ENCODE data around the gene BCO1. TPM values are rescaled to one million over a fixed set of nuclear protein-coding genes. Genes with fewer than 3 reads are reported as not detected.

The BCO1 gene
- total and polyA plus RNA-seq, 2 experiments from 2014 or later = not detected

DNA sequence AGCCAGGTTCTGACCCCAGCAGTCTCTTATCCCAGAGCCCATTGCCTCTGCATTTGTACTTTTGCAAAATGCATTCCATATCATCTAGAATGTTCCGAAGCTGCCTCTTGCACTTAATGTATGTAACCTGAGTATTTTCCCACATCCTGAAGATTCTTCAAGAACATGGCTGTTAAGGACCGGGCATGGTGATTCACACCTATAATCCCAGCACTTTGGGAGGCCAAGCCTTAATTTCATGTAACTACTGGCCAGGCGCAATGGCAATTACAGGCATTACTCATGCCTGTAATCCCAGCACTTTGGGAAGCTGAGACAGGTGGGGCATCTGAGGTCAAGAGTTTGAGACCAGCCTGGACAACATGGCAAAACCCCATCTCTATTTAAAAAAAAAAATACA lies 44.6 kb downstream of the BCO1 start:
- no peak overlapping the region for H3K27ac ChIP-seq
- H3K9me3 ChIP-seq (ENCODE audit: low read depth) = no peaks in the 10 kb centered on the region
- H3K36me3 ChIP-seq = no peaks in the 10 kb centered on the region
- no peak for TF ChIP-seq CTCF (IDR thresholded peaks at IDR 0.05; ENCODE audit: low read depth, low read length)
- DNase-seq (ENCODE audit: low read depth in 1 of 2, low spot score in 1 of 2) = no peak
- no peaks in the 10 kb centered on the region for H3K27me3 ChIP-seq
- H3K4me3 ChIP-seq = no peak overlapping the region
- H3K4me1 ChIP-seq (ENCODE audit: low read depth) = no peaks in the 10 kb centered on the region

DNA sequence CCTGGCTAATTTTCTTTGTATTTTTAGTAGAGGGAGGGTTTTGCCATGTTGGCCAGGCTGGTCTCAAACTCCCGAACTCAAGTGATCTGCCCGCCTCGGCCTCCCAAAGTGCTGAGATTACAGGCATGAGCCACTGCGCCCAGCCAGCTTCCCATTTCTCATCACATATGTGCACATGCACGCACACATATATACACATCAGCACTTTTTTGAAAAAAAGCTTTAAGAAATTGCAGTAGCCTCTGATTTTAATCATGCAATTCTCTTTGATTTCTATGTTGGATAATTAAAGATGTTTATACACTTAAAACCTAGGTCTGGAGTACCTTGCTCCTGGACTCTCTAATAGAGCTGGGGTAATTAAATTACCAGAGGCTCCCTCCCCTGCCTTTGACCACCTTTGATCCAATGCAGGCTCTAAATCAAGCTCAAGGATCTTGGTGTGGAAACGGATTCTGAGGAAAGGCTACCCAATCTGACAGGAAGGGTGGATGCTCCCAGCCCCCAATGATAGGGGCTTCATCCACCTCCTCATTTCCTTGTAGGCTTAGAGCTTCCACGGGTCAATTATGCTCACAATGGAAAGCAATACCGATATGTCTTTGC lies 46.6 kb downstream of the BCO1 start:
- no peak overlapping the region for H3K4me3 ChIP-seq
- H3K27ac ChIP-seq = no peak overlapping the region
- no peaks in the 10 kb centered on the region for H3K9me3 ChIP-seq (ENCODE audit: low read depth)
- TF ChIP-seq CTCF (IDR thresholded peaks at IDR 0.05; ENCODE audit: low read depth, low read length) = no peak
- H3K36me3 ChIP-seq = no peaks in the 10 kb centered on the region
- no peak for DNase-seq (ENCODE audit: low read depth in 1 of 2, low spot score in 1 of 2)
- no peaks in the 10 kb centered on the region for H3K4me1 ChIP-seq (ENCODE audit: low read depth)
- no peaks in the 10 kb centered on the region for H3K27me3 ChIP-seq

DNA sequence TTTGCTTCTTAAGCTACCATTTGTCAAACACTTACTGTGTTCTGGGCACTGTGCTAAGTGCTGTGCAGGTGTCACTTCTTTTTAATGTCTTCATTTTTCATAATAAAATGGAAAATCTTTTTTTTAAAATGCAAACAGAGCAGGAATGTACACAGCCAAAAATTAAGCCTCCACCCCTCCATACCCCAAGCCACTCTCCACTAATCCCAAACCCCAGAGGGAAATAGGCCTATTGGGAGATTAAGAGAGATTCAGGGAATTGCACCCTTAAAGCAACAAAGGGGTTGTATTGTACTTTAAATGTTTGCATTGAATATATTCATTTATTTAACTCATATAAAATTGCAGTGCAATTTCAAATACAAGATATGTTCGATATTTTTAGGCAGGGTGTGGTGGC lies 47.7 kb downstream of the BCO1 start:
- no peak for TF ChIP-seq CTCF (IDR thresholded peaks at IDR 0.05; ENCODE audit: low read depth, low read length)
- no peaks in the 10 kb centered on the region for H3K27me3 ChIP-seq
- H3K27ac ChIP-seq = no peak overlapping the region
- H3K4me3 ChIP-seq = no peak overlapping the region
- no peaks in the 10 kb centered on the region for H3K9me3 ChIP-seq (ENCODE audit: low read depth)
- DNase-seq (ENCODE audit: low read depth in 1 of 2, low spot score in 1 of 2) = no peak
- no peaks in the 10 kb centered on the region for H3K36me3 ChIP-seq
- no peaks in the 10 kb centered on the region for H3K4me1 ChIP-seq (ENCODE audit: low read depth)

DNA sequence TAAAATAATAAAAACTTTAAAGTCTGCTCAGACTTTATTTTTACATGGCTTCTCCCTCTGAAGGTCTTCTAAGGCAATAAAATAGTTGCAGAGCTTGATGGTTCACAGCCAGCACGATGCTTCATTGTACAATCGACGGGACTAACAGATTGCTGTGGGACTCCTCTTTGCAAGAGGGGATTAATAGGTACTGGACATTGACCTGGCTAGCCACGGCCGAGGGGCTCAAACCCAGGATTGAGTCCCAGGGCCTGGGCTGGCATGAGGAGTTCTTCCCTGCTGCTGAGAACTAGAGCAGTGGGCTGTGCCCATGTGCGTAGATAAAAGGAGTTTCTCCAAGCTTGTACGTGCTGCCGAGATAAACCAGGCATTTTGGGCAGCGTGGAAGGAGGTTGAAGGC lies 52.6 kb downstream of the BCO1 start:
- Histone ChIP-seq H3K27me3 (no peaks in the 10 kb centered on the region), H3K4me3 (no peak overlapping the region), H3K27ac (no peak overlapping the region), H3K4me1 (ENCODE audit: low read depth) (no peaks in the 10 kb centered on the region), H3K36me3 (no peaks in the 10 kb centered on the region), H3K9me3 (ENCODE audit: low read depth) (no peaks in the 10 kb centered on the region)
- no peak for DNase-seq (ENCODE audit: low read depth in 1 of 2, low spot score in 1 of 2)
- TF ChIP-seq CTCF (IDR thresholded peaks at IDR 0.05; ENCODE audit: low read depth, low read length) = no peak

GRCh38 chr16:81292936-81293335 lies 54.4 kb downstream of the BCO1 start:
- no peaks in the 10 kb centered on the region for H3K36me3 ChIP-seq
- H3K9me3 ChIP-seq (ENCODE audit: low read depth) = no peaks in the 10 kb centered on the region
- no peak overlapping the region for H3K27ac ChIP-seq
- H3K4me1 ChIP-seq (ENCODE audit: low read depth) = no peaks in the 10 kb centered on the region
- DNase-seq (ENCODE audit: low read depth in 1 of 2, low spot score in 1 of 2) = no peak
- no peaks in the 10 kb centered on the region for H3K27me3 ChIP-seq
- H3K4me3 ChIP-seq = no peak overlapping the region
- no peak for TF ChIP-seq CTCF (IDR thresholded peaks at IDR 0.05; ENCODE audit: low read depth, low read length)

All from cardiac muscle cell (in vitro differentiated cells and primary cell).